ENCODE measurements around the gene PHKA2.
"Not testable (repeated sequence)": the region's sequence is repeated elsewhere in the genome, so short reads cannot be mapped to it uniquely, and the experiment has no call there.

The PHKA2 gene

GRCh38 chrX:18855919-18856644 is 127.8 kb downstream of the PHKA2 start:
- DNase-seq = no peak

GRCh38 chrX:18847901-18848300 is 136.0 kb downstream of the PHKA2 start:
- DNase-seq = not testable (repeated sequence)
